K562 (cell line): ENCODE results near the gene CCDC184. TPM values are rescaled to one million over a fixed set of nuclear protein-coding genes. Genes with fewer than 3 reads are reported as not detected.

Source experiments
- AFF1 ChIP-seq, 2 experiments: fragments of 450-650 bp; IDR thresholded peaks; 2 replicates each; pipeline ENCODE4 v1.6.1; 2018; ENCODE audit warnings: mild to moderate bottlenecking in 2 of 2, low read depth in 1 of 2; ENCODE audit not compliant: partially characterized antibody in 2 of 2
- ARID3B ChIP-seq: fragments of 250-450 bp; sonication (Bioruptor Pico); IDR thresholded peaks from 2 replicates; pipeline ENCODE4 v1.4.0; 2020; ENCODE audit warnings: borderline replicate concordance
- ASH1L ChIP-seq: fragments of 450-650 bp; IDR thresholded peaks from 2 replicates; pipeline ENCODE4 v1.6.1; 2018; ENCODE audit warnings: borderline replicate concordance, mild to moderate bottlenecking, low read depth; ENCODE audit not compliant: partially characterized antibody
- E2F4 ChIP-seq: sonication (generic); formaldehyde crosslinking; IDR thresholded peaks from 2 replicates; pipeline ENCODE4 v1.8.0; 2022; ENCODE audit warnings: mild to moderate bottlenecking, low read depth, missing genetic modification reagents
- FOXK1 ChIP-seq: sonication (generic); formaldehyde crosslinking; IDR thresholded peaks from 2 replicates; pipeline ENCODE4 v1.8.0; 2022; ENCODE audit warnings: missing genetic modification reagents, mild to moderate bottlenecking, borderline replicate concordance
- GTF2E2 ChIP-seq: fragments of 200-800 bp; sonication (Bioruptor generic); IDR thresholded peaks from 2 replicates; pipeline ENCODE4 v1.6.1; 2016; ENCODE audit warnings: missing genetic modification characterization, missing compliant biosample characterization
- MLLT1 ChIP-seq, 2 experiments: fragments of 450-650 bp; IDR thresholded peaks; 2 replicates each; pipeline ENCODE4 v1.6.1; 2016
- NR4A1 ChIP-seq, 2 experiments: fragments of 250-450 bp in 1 of 2; fragments of 450-650 bp in 1 of 2; sonication (Bioruptor Pico) in 1 of 2; IDR thresholded peaks; 2 replicates each; pipeline versions ENCODE4 v1.4.0 to v1.6.1; 2016 to 2020; ENCODE audit warnings: mild to moderate bottlenecking in 2 of 2, missing compliant biosample characterization in 1 of 2, missing genetic modification characterization in 1 of 2, moderate library complexity in 1 of 2
- PTTG1 ChIP-seq: fragments of 450-650 bp; IDR thresholded peaks from 2 replicates; pipeline ENCODE4 v1.6.1; 2016; ENCODE audit warnings: low read depth, mild to moderate bottlenecking, missing genetic modification characterization, missing compliant biosample characterization
- SMARCA5 ChIP-seq: fragments of 450-650 bp; IDR thresholded peaks from 2 replicates; pipeline ENCODE4 v1.6.1; 2016
- ZNF121 ChIP-seq: sonication (generic); formaldehyde crosslinking; conservative IDR thresholded peaks from 2 replicates; pipeline ENCODE4 v1.8.0; 2022; ENCODE audit warnings: missing genetic modification reagents
- ZNF224 ChIP-seq: sonication (generic); formaldehyde crosslinking; IDR thresholded peaks from 2 replicates; pipeline ENCODE4 v1.8.0; 2022; ENCODE audit warnings: mild to moderate bottlenecking, missing genetic modification reagents
- ZNF431 ChIP-seq: sonication (generic); formaldehyde crosslinking; IDR thresholded peaks from 2 replicates; pipeline ENCODE4 v1.8.0; 2022; ENCODE audit warnings: mild to moderate bottlenecking, missing genetic modification reagents
- ZSCAN32 ChIP-seq: fragments of 450-650 bp; formaldehyde crosslinking; IDR thresholded peaks from 2 replicates; pipeline ENCODE4 v1.4.0; 2020; ENCODE audit warnings: mild to moderate bottlenecking, moderate library complexity
- polyA plus RNA-seq, 8 experiments: library from polyadenylated mRNA; depleted of rRNA in 4 of 8; stranded (reverse) in 5 of 8; unstranded in 3 of 8; fragments of >200 nt; fragmentation: Nextera tagmentation in 2 of 8; fragmentation: Illumina TruSeq in 1 of 8; extraction: Ambion mirVana in 2 of 8; extraction: Trizol in 1 of 8; gene quantifications; 2 replicates each; pipeline versions ENCODE4 v1.2.1 to v1.2.3, GENCODE V29; 2011 to 2014; ENCODE audit warnings: inconsistent platforms in 1 of 8, missing spikeins in 1 of 8
- total RNA-seq, 7 experiments: library from RNA; depleted of rRNA in 6 of 7; stranded (reverse); fragments of >200 nt in 6 of 7; fragmentation: Illumina TruSeq in 2 of 7; extraction: Trizol in 2 of 7; gene quantifications; 2 replicates each; pipeline versions ENCODE4 v1.2.1 to v1.2.3, GENCODE V29; 2011 to 2021; ENCODE audit warnings: low replicate concordance in 1 of 7
- TF ChIP-seq, protein P1 (sequence below): fragments of 450-650 bp; IDR thresholded peaks from 2 replicates; pipeline ENCODE4 v1.6.1; 2017; ENCODE audit warnings: antibody characterized with exemption, mild to moderate bottlenecking

The CCDC184 gene
- total and polyA plus RNA-seq, 9 of the 15 experiments (the other 6 are each of a cell fraction or from before 2014, with no cell fraction given), result 0.09 TPM; not detected in 8

GRCh38 chr12:48198985-48199384, 15.5 kb downstream of the CCDC184 start (continued):
- TF ChIP-seq FOXK1, result no peak
- TF ChIP-seq MLLT1 (IDR thresholded peaks at IDR 0.05), result 0 out of 4 replicates have a peak, but pooled peaks have one; percentile 6 to 9
- TF ChIP-seq ZNF431, result no peak
- peak; percentile 9 to 23 for TF ChIP-seq AFF1 (IDR thresholded peaks at IDR 0.05; ENCODE audit: low read depth in 1 of 2, partially characterized antibody in 2 of 2)
- no peak for TF ChIP-seq E2F4
- TF ChIP-seq PTTG1 (tag), result no peak
- no peak for TF ChIP-seq ASH1L
- TF ChIP-seq, protein P1, sequence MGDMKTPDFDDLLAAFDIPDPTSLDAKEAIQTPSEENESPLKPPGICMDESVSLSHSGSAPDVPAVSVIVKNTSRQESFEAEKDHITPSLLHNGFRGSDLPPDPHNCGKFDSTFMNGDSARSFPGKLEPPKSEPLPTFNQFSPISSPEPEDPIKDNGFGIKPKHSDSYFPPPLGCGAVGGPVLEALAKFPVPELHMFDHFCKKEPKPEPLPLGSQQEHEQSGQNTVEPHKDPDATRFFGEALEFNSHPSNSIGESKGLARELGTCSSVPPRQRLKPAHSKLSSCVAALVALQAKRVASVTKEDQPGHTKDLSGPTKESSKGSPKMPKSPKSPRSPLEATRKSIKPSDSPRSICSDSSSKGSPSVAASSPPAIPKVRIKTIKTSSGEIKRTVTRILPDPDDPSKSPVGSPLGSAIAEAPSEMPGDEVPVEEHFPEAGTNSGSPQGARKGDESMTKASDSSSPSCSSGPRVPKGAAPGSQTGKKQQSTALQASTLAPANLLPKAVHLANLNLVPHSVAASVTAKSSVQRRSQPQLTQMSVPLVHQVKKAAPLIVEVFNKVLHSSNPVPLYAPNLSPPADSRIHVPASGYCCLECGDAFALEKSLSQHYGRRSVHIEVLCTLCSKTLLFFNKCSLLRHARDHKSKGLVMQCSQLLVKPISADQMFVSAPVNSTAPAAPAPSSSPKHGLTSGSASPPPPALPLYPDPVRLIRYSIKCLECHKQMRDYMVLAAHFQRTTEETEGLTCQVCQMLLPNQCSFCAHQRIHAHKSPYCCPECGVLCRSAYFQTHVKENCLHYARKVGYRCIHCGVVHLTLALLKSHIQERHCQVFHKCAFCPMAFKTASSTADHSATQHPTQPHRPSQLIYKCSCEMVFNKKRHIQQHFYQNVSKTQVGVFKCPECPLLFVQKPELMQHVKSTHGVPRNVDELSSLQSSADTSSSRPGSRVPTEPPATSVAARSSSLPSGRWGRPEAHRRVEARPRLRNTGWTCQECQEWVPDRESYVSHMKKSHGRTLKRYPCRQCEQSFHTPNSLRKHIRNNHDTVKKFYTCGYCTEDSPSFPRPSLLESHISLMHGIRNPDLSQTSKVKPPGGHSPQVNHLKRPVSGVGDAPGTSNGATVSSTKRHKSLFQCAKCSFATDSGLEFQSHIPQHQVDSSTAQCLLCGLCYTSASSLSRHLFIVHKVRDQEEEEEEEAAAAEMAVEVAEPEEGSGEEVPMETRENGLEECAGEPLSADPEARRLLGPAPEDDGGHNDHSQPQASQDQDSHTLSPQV, result 0 out of 2 replicates have a peak, but pooled peaks have one; percentile 14
- TF ChIP-seq SMARCA5, result 0 out of 2 replicates have a peak, but pooled peaks have one; percentile 22
- TF ChIP-seq ZNF121 (CRISPR knock-in tag), result peak; percentile 90
- TF ChIP-seq ZNF224 (CRISPR knock-in tag), result no peak
- no peak for TF ChIP-seq ZSCAN32
- no peak for TF ChIP-seq NR4A1 (CRISPR knock-in tag; IDR thresholded peaks at IDR 0.05)
- no peak for TF ChIP-seq NR4A1 (tag; IDR thresholded peaks at IDR 0.05)
- no peak for TF ChIP-seq ARID3B (CRISPR knock-in tag)
- TF ChIP-seq GTF2E2 (tag), result 0 out of 2 replicates have a peak, but pooled peaks have one; percentile 9
